Measurements from ENCODE around the gene MS4A6E.

The MS4A6E gene

DNA sequence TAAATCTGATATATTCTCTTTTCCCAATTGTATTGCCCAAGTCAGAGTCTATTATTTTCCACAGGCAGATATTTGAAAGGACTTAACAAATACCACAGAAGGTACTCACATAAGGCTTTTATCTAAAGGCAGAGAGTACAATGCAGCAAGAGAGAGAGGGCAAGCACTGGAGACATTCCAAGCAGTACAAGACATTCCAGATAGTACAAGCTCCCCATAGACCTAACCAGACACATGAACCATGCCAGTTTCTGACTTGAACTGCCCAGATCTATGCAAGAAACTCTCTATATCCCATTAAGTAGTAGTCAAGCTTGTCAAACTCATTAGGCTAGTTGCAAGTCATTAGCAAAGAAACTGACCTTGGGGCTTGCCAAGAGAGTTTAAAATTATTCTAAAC lies 11.2 kb upstream of the MS4A6E start:
- TF ChIP-seq, protein P1, sequence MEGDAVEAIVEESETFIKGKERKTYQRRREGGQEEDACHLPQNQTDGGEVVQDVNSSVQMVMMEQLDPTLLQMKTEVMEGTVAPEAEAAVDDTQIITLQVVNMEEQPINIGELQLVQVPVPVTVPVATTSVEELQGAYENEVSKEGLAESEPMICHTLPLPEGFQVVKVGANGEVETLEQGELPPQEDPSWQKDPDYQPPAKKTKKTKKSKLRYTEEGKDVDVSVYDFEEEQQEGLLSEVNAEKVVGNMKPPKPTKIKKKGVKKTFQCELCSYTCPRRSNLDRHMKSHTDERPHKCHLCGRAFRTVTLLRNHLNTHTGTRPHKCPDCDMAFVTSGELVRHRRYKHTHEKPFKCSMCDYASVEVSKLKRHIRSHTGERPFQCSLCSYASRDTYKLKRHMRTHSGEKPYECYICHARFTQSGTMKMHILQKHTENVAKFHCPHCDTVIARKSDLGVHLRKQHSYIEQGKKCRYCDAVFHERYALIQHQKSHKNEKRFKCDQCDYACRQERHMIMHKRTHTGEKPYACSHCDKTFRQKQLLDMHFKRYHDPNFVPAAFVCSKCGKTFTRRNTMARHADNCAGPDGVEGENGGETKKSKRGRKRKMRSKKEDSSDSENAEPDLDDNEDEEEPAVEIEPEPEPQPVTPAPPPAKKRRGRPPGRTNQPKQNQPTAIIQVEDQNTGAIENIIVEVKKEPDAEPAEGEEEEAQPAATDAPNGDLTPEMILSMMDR (IDR thresholded peaks at IDR 0.05; ENCODE audit: low read depth, low read length, missing control alignments) = no peak
- no peak for DNase-seq (ENCODE audit: extremely low read depth, low read depth)
- H3K4me3 ChIP-seq (replicated peaks; ENCODE audit: low read depth, low read length) = no peak overlapping the region

DNA sequence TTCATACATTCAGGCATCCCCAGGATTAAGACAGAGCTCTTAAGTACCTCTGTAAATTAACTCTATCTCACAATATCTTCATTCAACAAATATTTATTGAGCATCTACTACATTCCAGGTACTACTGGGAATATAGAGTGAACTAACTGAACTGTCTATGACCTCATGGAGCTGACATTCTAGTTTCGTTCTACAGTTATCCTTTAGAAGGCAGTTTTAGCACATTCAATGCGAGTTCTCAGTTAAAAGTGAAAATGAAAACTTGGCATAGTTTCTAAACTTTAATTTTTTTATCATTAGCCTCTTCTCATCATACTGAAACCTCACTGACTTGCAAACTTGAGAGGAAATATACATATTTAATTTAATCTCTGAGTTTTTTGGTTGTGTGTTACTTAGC lies 10.7 kb upstream of the MS4A6E start:
- H3K4me3 ChIP-seq (replicated peaks; ENCODE audit: low read depth, low read length) = no peak overlapping the region
- TF ChIP-seq, protein P1 (IDR thresholded peaks at IDR 0.05; ENCODE audit: low read depth, low read length, missing control alignments) = no peak
- DNase-seq (ENCODE audit: extremely low read depth, low read depth) = no peak

DNA sequence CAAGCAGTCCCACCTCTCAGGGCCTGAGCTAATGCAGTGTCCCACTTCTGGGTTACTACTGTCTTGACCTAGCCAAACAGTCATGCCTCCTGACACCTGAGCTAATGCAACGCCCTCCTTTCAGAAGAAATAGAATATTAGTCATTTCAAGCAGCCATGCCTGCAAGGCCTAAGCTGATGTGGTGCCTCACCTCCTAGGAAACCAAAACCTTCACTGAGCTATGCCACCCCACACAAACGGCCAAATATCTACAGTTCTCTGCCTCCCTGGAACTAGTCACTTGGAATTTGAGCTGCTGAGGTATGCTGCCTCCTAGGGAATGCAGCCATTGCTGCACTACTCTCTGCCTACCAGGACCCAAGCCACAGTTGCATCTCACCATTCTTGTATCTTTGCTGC lies 8.3 kb upstream of the MS4A6E start:
- TF ChIP-seq, protein P1 (IDR thresholded peaks at IDR 0.05; ENCODE audit: low read depth, low read length, missing control alignments) = no peak
- no peak for DNase-seq (ENCODE audit: extremely low read depth, low read depth)
- H3K4me3 ChIP-seq (replicated peaks; ENCODE audit: low read depth, low read length) = no peak overlapping the region

DNA sequence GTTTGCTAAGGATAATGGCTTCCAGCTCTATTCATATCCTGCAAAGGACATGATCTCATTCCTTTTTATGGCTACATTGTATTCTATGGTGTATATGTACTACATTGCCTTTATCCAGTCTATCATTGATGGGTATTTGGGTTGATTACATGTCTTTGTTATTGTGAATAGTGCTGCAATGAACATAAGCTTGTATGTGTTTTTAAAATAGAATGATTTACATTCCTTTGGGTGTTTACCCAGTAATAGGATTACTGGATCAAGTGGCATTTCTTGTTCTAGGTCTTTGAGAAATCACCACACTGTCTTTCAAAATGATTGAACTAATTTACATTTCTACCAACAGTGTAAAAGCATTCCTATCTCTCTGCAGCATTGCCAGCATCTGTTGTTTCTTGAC lies 6.0 kb upstream of the MS4A6E start:
- TF ChIP-seq, protein P1 (IDR thresholded peaks at IDR 0.05; ENCODE audit: low read depth, low read length, missing control alignments) = no peak
- no peak for DNase-seq (ENCODE audit: extremely low read depth, low read depth)
- H3K4me3 ChIP-seq (replicated peaks; ENCODE audit: low read depth, low read length) = no peak overlapping the region

DNA sequence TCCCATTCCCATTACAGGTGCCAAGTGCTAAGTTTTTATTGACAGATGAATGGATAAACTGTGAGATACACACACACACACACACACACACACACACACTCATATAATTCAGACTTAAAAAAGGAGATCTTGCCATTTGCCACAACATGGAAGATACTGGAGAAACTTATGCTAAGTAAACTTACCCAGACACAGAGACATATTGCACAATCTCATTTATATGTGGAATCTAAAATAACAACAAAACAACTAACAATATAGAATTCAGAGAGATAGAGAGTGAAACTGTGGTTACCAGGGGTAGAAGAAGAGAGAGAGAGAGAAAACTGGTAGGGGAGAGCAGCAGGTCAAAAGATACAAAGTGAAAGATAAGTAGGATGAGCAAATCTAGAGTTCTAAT lies 1.4 kb downstream of the MS4A6E start:
- no peak for DNase-seq (ENCODE audit: extremely low read depth, low read depth)

DNA sequence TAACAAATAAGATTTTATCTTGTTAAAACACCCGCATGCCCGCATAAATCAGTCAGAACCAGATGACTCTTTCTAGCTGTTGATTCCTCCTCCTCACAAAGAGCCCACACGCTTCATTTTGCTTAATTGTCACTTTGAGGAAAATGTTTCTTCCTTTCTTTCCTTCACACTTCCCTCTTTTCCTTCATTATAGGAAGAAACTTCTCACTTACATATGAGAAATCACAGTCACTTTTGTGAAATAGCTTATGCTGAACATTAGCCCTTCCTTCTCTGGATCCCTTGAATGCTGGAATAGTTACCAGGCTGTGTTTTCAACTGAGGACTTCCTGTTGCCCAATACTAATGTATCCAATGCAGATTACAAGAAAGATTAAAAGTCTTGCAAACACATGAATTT lies 5.8 kb downstream of the MS4A6E start:
- DNase-seq (ENCODE audit: extremely low read depth, low read depth) = no peak
- H3K4me3 ChIP-seq (replicated peaks; ENCODE audit: low read depth, low read length) = no peak overlapping the region
- TF ChIP-seq, protein P1 (IDR thresholded peaks at IDR 0.05; ENCODE audit: low read depth, low read length, missing control alignments) = no peak

More for the DNA sequence above, 1.4 kb downstream of the MS4A6E start:
- no peak overlapping the region for H3K4me3 ChIP-seq (replicated peaks; ENCODE audit: low read depth, low read length)
- TF ChIP-seq, protein P1 (IDR thresholded peaks at IDR 0.05; ENCODE audit: low read depth, low read length, missing control alignments) = no peak

DNA sequence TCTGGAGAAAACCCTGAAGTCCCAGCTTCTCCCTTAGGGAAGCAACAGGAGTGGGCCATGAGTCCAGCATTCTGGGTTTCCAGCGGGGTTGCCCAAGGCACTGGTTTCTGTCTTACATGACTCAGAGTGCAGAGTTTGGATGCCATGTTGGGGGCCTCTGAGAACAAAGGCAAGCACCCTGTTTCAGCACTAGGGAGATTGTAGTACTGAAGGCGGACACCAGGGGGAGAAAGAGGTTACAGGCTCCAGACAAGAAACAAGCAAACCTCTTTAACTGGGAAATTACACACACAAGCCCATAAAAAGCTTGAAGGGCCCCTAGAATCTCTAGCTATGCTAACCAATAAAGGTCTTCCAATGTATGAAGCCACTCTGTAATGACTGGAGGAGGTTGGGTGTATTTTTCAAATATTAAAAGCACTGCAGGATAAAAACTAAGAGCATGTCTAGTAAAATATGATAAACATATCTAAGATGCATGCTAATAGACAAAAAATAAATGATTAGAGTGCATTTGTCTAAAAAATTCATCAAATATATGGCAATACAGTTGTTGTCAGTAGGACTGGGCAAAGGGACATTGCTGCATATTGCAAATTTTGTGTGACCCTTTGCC lies 7.1 kb downstream of the MS4A6E start:
- TF ChIP-seq, protein P1 (IDR thresholded peaks at IDR 0.05; ENCODE audit: low read depth, low read length, missing control alignments) = peak; percentile 60
- no peak overlapping the region for H3K4me3 ChIP-seq (replicated peaks; ENCODE audit: low read depth, low read length)
- DNase-seq (ENCODE audit: extremely low read depth, low read depth) = peak; percentile 2

All from HFF-Myc (cell line).